Ammon's horn (tissue), 1 donor: ENCODE data around the gene CCSAP.
"Not testable (repeated sequence)": the region's sequence is repeated elsewhere in the genome, so short reads cannot be mapped to it uniquely, and the experiment has no call there.

Experiments
- DNase-seq: peaks from one replicate; pipeline ENCODE4 v3.0.0-alpha.2; 2016; ENCODE audit warnings: low spot score

CCSAP gene

DNA sequence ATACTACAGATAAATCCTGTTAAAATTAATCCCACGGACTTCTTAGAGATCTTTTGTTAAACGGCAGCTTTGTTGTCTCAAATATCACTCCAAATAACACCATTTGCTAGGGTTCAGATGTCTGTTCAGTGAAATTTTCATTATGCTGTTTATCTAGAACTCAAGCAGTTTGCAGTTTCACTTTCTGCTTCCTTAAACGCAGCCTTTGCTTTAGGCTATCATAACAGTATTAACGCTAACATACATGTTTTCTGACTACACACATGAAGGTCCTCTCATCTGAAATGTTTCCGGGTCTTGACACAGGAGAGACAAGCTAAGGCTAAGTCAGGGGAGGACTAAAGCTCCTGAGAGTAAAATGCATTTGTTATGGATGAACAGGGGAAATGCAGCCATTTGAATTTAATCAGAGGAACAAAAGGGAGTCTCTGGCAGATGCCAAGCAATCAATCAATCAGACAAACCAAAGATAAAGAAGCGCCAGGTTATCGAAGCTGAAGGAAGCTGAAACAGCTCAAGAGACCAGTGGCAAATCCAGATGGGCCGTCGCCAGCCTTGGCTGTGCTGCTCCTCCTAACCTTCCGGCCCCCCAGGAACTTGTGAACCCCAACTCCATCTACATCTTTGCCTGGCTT, 16.9 kb downstream of the CCSAP start:
- no peak for DNase-seq

DNA sequence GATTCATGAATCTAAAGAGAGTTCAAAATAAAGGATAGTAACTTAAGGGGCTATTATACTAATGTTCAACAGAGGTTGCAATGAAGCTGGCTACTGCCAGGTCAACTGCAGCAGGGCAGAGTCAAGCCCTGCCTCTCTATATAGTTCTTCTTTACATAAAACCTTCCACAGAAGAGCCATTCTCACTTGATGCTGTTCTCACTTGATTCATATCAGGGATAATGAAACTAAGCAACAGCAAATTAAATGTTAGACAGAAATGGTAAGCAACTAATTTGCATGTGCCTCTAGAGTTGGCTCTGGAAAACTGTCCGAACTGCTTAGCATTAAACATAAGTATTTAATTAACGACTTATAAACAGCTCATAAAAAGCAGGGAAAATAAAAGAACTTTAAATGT, 17.4 kb downstream of the CCSAP start:
- DNase-seq: no peak

- DNase-seq: no peak
These were observed 18.8 kb downstream of the CCSAP start for GRCh38 chr1:229323885-229324553.

DNA sequence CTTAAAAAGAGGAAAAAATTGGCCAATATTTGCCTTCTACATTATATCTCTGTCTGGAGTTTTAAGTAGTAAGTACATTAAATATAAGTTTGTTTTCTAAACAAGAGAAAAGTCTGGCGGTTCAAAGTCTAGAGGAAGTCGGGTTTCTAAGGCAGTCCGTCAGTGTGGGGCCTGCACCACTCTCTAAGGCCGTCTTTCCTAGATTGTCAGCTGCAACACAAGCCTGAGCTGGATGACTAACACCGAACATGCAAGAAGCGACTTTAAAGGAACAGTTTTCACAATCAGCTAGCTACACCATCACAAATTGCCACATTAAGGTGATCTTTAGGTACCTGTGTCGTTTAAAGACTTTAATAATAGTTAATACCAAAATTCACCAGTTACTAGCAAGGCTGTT, 19.6 kb downstream of the CCSAP start:
- no peak for DNase-seq

GRCh38 chr1:229319487-229319886, 23.4 kb downstream of the CCSAP start:
- no peak for DNase-seq

GRCh38 chr1:229318056-229318455, 24.8 kb downstream of the CCSAP start:
- DNase-seq: no peak

DNA sequence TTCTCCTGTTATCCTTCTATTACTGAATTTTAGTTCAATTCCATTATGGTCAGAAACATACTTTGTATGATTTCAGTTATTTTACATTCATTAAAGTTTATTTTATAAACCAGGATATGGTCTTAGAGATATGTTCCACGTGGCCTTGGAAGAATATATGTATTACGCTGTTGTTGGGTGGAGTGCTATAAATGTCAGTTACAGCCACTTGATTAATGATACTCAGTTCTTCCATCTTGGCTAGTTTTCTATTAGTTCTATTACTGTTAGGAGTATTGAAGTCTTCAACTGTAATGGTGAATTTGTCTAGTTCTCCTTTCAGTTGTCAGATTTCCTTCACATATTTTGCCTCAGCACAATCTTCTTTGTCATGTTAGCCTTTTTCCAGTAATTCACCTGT, 26.7 kb downstream of the CCSAP start:
- DNase-seq: no peak

DNA sequence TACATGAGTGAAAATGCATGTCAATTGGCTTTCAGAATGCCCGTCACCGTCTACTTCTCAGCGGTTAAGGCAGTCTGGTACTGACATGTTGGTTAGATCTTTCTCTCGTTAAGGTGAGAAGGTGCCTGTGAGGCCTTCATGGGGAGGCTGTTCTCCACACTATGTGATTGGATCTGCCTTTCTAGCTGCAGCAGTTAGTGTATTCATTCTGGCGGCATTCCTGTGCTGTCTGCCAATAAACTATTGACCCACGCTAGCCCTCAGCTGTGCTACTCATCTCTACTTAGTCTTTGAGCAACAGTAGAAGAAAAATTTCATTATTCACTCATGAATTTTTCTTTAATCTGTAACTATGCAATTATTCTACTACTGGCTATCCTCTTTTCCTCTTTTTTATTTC, 32.0 kb downstream of the CCSAP start:
- no peak for DNase-seq

DNA sequence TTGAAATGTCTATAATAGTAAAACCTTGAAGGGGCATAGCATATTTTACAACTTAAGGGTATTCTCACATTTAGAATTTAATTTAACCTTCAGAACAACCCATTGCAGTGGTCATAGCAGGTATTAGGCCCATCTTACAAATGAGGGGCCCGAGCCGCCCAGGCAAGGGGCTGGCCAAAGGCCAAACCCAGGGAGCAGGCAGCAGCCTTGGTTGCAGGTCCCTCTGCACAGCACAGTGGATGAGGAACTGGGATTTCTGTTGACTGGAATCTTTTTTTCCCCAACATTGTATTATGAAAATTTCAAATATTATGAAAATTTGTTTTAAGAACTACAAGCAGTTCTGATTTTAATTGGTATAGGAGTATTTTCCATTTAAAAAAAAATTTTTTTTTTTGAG, 33.2 kb downstream of the CCSAP start:
- no peak for DNase-seq

DNA sequence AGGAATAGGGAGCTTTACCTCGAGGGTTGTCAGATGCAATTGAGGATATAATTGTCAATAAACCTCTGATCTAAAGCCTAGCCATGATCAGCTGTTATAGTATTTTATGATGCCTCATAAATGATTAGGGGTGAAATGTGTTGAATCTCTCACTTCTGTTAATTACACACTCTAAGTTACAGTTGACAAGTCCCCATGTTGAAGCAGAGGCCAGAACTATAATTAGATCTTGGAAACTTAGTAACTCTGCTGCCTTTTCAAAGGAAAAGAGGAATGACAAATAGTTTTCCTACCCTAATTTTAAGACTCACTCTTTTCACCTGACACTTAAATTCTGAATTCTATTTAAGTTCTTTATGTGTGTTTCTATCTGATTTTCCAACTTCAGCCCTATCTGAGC, 33.8 kb downstream of the CCSAP start:
- no peak for DNase-seq

GRCh38 chr1:229305392-229305791, 37.5 kb downstream of the CCSAP start:
- no peak for DNase-seq

DNA sequence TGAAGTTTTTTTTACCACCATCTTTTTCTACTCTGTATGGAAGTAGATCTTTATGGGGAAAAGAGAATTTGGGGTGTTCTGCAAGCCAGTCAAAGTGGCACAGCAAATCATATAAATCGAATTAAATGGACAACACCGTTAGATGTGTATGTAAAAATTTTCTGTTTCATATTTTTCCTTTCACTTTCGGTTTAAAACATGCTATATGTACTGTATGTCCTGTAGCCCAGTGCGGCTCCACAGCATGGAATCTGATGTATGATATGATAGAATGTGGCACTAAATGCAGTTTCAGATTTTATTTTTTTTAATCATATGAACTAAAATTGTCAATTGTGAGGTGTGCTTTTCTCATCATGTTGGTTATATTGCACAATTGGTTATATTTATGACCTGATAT, 39.0 kb downstream of the CCSAP start:
- DNase-seq: no peak

DNA sequence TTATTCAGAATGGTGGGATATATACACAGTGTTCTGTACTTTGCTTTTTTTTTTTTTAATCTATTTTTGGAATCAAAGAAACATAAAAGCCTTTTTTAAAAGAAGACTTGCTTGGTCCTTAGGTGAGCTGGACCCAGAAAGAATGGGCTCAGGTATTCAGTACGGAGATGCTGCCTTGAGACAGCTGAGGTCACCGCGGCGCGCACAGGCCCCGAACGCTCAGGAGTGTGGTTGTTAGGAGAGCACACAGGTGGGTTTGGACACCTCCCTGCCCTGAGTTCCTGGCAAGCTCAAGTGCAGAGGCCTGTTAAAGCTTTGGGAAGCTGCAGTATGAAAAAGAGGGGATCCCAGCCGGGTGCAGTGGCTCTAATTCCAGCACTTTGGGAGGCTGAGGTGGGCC, 40.1 kb downstream of the CCSAP start:
- no peak for DNase-seq

GRCh38 chr1:229300099-229300757, 42.6 kb downstream of the CCSAP start:
- DNase-seq: no peak

GRCh38 chr1:229298887-229299503, 43.9 kb downstream of the CCSAP start:
- DNase-seq: no peak

DNA sequence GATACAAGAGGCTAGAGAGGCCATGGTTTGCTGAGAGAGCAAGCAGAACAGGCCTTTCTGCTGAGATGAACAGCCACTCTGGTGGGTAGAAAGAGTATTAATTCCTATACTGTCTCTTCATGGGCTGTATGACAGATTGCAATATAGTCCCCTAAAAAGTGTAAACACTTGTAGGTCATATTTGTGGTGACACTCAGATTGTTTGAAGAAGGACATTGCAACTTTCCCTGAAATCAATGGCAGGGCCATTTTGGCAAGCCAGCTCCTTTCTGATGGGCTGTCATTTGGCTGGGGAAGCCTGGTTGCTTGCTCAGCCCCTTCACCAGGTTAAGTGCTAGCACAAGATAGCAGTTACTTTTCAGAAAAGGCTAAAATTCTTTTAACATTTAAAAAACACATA, 44.4 kb downstream of the CCSAP start:
- DNase-seq: no peak

GRCh38 chr1:229297746-229298145, 45.1 kb downstream of the CCSAP start:
- no peak for DNase-seq

DNA sequence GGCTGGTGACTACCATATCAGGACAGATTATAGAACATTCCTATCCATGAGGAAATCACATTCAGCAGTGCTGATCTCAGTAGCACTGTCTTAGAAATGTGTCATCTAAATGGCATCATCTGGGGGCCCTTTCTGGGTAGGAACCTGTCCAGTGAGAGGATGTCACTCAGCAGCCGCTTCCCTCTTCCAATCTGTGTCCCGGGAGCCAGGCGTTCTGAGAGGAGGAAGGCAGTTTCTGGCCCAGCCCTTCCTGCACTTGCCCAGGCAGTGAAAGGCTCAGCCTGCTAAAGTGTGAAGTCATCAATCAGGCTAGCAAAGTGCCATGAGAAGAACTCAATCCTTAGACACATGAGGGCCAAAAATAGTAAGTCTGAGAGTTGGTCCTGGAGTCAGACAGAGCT, 46.3 kb downstream of the CCSAP start:
- no peak for DNase-seq

DNA sequence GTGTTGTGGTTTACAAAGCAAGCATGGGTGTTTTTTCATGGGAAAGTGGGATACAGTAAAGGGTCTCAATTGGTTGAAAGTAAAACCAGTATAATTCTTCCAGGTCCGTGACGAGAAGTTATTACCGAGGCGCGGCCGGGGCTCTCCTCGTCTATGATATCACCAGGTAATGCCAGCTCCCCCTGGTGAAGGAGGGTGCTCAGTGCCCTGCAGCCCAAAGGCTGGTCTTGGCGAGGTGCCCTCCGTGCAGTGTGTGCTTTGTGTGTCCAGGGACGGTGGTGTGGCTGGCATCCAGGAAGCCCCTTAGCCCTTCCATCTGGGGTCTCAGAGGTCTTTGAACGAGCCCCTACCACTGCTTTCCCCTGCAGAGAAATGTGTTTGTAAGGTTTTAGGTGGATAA, 47.1 kb downstream of the CCSAP start:
- no peak for DNase-seq

- DNase-seq: no peak
These were observed 49.2 kb downstream of the CCSAP start for GRCh38 chr1:229293528-229294204.

DNA sequence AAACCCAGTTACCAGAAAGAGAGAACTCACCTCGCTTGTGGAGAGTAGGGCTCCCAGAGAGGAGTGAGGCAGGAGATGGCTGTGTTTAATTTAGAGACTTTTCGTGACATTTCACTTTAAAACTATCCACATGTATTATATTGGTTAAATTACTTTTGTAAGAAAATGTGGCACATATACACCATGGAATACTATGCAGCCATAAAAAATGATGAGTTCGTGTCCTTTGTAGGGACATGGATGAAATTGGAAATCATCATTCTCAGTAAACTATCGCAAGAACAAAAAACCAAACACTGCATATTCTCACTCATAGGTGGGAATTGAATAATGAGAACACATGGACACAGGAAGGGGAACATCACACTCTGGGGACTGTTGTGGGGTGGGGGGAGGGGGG, 51.2 kb downstream of the CCSAP start:
- DNase-seq: not testable (repeated sequence)

DNA sequence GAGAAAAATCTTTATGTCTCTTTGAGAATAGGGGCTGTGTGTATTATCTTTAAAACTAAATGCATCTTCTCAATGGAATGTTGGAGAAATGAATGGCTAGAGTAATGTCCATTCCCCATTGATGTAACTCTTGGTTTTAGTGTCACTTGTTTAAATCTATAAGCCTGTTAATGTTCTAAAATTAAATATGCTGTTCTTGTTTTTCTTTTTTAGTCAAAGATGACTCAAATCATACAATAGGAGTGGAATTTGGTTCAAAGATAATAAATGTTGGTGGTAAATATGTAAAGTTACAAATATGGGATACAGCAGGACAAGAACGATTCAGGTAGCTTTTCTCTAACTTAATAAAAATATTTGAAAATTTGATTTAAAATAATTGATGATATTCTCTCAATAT, 54.3 kb downstream of the CCSAP start:
- DNase-seq: no peak

DNA sequence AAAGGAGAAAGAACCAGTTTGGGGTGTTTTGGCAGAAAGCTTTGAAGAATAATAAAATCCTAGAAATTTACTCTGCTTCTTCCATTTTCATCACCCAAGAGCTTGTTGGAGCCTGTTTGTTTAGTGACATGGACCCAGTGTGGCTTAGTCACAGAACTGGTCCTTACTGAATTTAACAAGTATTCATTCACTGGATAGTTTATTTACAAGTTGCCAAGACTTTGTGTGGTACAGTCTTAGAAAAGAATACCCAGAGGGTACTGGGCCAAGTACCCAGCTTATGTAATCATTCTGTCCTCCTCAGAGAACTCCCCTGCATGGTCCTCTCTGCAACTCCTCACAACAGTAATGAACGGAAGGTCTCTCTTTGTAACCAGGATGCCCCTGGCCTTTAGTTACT, 55.6 kb downstream of the CCSAP start:
- peak; percentile 39 for DNase-seq
